Endothelial cell of umbilical vein (primary cell): ENCODE measurements around the gene DPYD. TPM values are rescaled to one million over a fixed set of nuclear protein-coding genes. Genes with fewer than 3 reads are reported as not detected.

ENCODE experiments used
- BruUV-seq: library from RNA; stranded (reverse); fragments of 400-500 nt; replicated peaks from 2 replicates; lab custom pipeline; 2021; lab: Mats Ljungman, UMichigan
- CTCF ChIA-PET: fragments of 300-600, 350-600 bp; sonication (Branson Sonifier 250); formaldehyde crosslinking; loops from one replicate; lab custom pipeline; 2021; ENCODE audit warnings: antibody characterized with exemption, inconsistent platforms; lab: Charles Lee
- POLR2A ChIA-PET: fragments of 300-600, 350-600 bp; sonication (Branson Sonifier 250); formaldehyde crosslinking; loops from one replicate; lab custom pipeline; 2021; ENCODE audit warnings: antibody characterized with exemption, inconsistent platforms; lab: Charles Lee
- DNase-seq: peaks from one replicate; pipeline ENCODE4 v3.0.0-alpha.2; 2011; ENCODE audit warnings: low read depth, low spot score
- FAIRE-seq: peaks from 2 replicates; lab custom pipeline; 2011; peaks lifted over from hg19 to GRCh38; lab: Jason Lieb, UNC
- H2AFZ ChIP-seq: 2 replicates; pipeline ENCODE4 v1.6.0; 2012; ENCODE audit warnings: low read depth, low read length, control low read depth, inconsistent platforms
- H3K27ac ChIP-seq: 2 replicates; pipeline ENCODE4 v1.5.1; 2011; ENCODE audit warnings: low read depth, mild to moderate bottlenecking, control low read depth, low read length, moderate library complexity; ENCODE audit not compliant: insufficient read depth
- H3K27me3 ChIP-seq, 2 experiments: 2 replicates each; pipeline versions ENCODE4 v1.6.0 to v1.6.1; 2011; ENCODE audit warnings: low read length in 2 of 2, mixed read lengths in 1 of 2; ENCODE audit not compliant: control insufficient read depth in 2 of 2, insufficient read depth in 2 of 2
- H3K36me3 ChIP-seq, 2 experiments: 2 replicates in 1 of 2; 3 replicates in 1 of 2; pipeline ENCODE4 v1.5.1; 2011; ENCODE audit warnings: low read length in 2 of 2, mild to moderate bottlenecking in 1 of 2, moderate library complexity in 1 of 2; ENCODE audit not compliant: control insufficient read depth in 2 of 2, insufficient read depth in 2 of 2; ENCODE audit errors: extremely low read depth in 1 of 2
- H3K4me1 ChIP-seq: 3 replicates; pipeline ENCODE4 v1.5.1; 2011; ENCODE audit warnings: mild to moderate bottlenecking, low read length; ENCODE audit not compliant: control insufficient read depth, insufficient read depth; ENCODE audit errors: extremely low read depth
- H3K4me2 ChIP-seq: 2 replicates; pipeline ENCODE4 v1.6.1; 2011; ENCODE audit warnings: low read length, control low read depth, mixed read lengths; ENCODE audit not compliant: insufficient read depth
- H3K4me3 ChIP-seq, 3 experiments: fragments of 200-600 bp in 1 of 3; sonication (generic), shearing (Covaris generic) in 1 of 3; replicated peaks in 1 of 3; 2 replicates each; pipeline ENCODE4 v1.5.1; 2011 to 2016; ENCODE audit warnings: control low read depth in 3 of 3, low read length in 3 of 3, mild to moderate bottlenecking in 2 of 3, inconsistent platforms in 1 of 3, low read depth in 1 of 3, moderate library complexity in 1 of 3; ENCODE audit not compliant: insufficient read depth in 1 of 3
- H3K79me2 ChIP-seq: 2 replicates; pipeline ENCODE4 v1.6.0; 2012; ENCODE audit warnings: low read length, inconsistent platforms; ENCODE audit not compliant: control insufficient read depth, insufficient read depth
- H3K9ac ChIP-seq: replicated peaks from 2 replicates; pipeline ENCODE3; 2011; ENCODE audit warnings: low read length, control low read depth; ENCODE audit not compliant: insufficient read depth; ENCODE audit errors: extremely low read depth
- H3K9me1 ChIP-seq: replicated peaks from 3 replicates; pipeline ENCODE4 v1.6.0; 2011; ENCODE audit warnings: mild to moderate bottlenecking, low read length; ENCODE audit not compliant: control insufficient read depth, insufficient read depth; ENCODE audit errors: extremely low read depth
- H3K9me3 ChIP-seq: replicated peaks from 2 replicates; pipeline ENCODE4 v1.5.1; 2012; ENCODE audit warnings: low read length, inconsistent platforms; ENCODE audit not compliant: control insufficient read depth, insufficient read depth
- H4K20me1 ChIP-seq: replicated peaks from 2 replicates; pipeline ENCODE3; 2011; ENCODE audit warnings: mild to moderate bottlenecking, low read length; ENCODE audit not compliant: control insufficient read depth, insufficient read depth; ENCODE audit errors: extremely low read depth
- EZH2 ChIP-seq: IDR thresholded peaks from 2 replicates; pipeline ENCODE4 v1.6.1; 2012; ENCODE audit warnings: borderline replicate concordance, low read depth, mild to moderate bottlenecking, moderate library complexity, low read length, inconsistent platforms; ENCODE audit not compliant: severe bottlenecking
- FOS ChIP-seq: IDR thresholded peaks from 2 replicates; pipeline ENCODE4 v1.6.1; 2011; ENCODE audit warnings: mild to moderate bottlenecking, low read length, moderate library complexity, borderline replicate concordance; ENCODE audit not compliant: insufficient read depth
- GATA2 ChIP-seq: IDR thresholded peaks from 2 replicates; pipeline ENCODE4 v1.7.0; 2011; ENCODE audit warnings: low read depth, mild to moderate bottlenecking, moderate library complexity, mixed read lengths, low read length; ENCODE audit not compliant: insufficient read length, insufficient read depth
- JUN ChIP-seq: IDR thresholded peaks from 2 replicates; pipeline ENCODE4 v1.6.1; 2011; ENCODE audit warnings: borderline replicate concordance, low read depth; ENCODE audit not compliant: insufficient read length, insufficient read depth
- MYC ChIP-seq: IDR thresholded peaks from one replicate; pipeline ENCODE4 v1.6.1; 2011; ENCODE audit warnings: mild to moderate bottlenecking, low read depth, low read length
- POLR2A ChIP-seq: IDR thresholded peaks from 2 replicates; pipeline ENCODE4 v1.6.1; 2012; ENCODE audit warnings: low read depth, mild to moderate bottlenecking, control low read depth, low read length
- POLR2AphosphoS5 ChIP-seq: IDR thresholded peaks from 2 replicates; pipeline ENCODE4 v1.6.1; 2012; ENCODE audit warnings: low read depth, mild to moderate bottlenecking, control low read depth, low read length, moderate library complexity; ENCODE audit not compliant: insufficient read depth
- dilution Hi-C: fragments of 300-500 bp; cut with MboI; formaldehyde crosslinking; loops from one replicate; pipeline ENCODE4 v1.15.0; 2019; ENCODE audit warnings: low sequenced_read_pairs; ENCODE audit not compliant: extremely low pct_ligation_motif_present
- intact Hi-C: fragments of 100-400 bp; cut with micrococcal nuclease; formaldehyde crosslinking; loops from one replicate; pipeline ENCODE4 v1.10.0; 2022
- polyA plus RNA-seq, 4 experiments: library from polyadenylated mRNA; depleted of rRNA in 3 of 4; stranded (reverse) in 3 of 4; unstranded in 1 of 4; fragments of >200 nt; gene quantifications; 2 replicates each; pipeline versions ENCODE4 v1.2.1 to v1.2.3, GENCODE V29; 2011 to 2012; ENCODE audit warnings: missing spikeins in 1 of 4
- total RNA-seq: library from RNA; stranded (reverse); gene quantifications from 2 replicates; pipeline ENCODE4 v1.2.3, GENCODE V29; 2021
- TF ChIP-seq, protein P1 (sequence below): IDR thresholded peaks from 2 replicates; pipeline ENCODE4 v1.6.1; 2011; ENCODE audit not compliant: insufficient read depth, insufficient read length
- TF ChIP-seq, protein P2 (sequence below), 2 donors: IDR thresholded peaks; 1 replicate in 1 of 2; 2 replicates in 1 of 2; pipeline ENCODE4 v1.5.1; 2011; ENCODE audit warnings: low read length in 2 of 2, mild to moderate bottlenecking in 2 of 2, moderate library complexity in 2 of 2, control low read depth in 1 of 2, inconsistent platforms in 1 of 2, low read depth in 1 of 2; ENCODE audit not compliant: insufficient read depth in 1 of 2; ENCODE audit errors: extremely low read depth in 1 of 2

Gene DPYD
- total and polyA plus RNA-seq, 2 donors (not counting 3 experiments of a cell fraction or from before 2014, with no cell fraction given): 4.6 to 15.1 TPM

DNA sequence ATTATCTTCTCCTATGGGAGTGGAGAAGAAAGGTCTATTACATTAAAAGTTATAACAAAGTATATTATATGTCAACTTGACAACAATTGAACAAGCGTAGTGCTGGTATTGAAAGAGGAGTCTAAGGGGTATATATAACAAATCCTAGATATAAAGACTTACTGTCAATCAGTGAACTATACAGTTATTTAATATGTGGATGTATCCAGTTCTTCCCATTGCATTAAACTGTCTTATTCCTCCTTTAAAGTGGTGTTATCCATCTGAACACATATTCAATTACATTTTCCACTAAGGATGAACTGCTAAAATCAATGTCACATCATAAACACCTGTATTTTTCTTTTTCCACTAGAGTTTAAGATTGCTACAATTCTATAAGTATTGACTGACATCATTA is 438.8 kb downstream of the DPYD start:
- Histone ChIP-seq H3K4me2 (no peak overlapping the region), H3K9me3 (no peaks in the 10 kb centered on the region), H2AFZ (no peak overlapping the region), H3K4me3 (no peak overlapping the region), H4K20me1 (no peaks in the 10 kb centered on the region), H3K79me2 (no peaks in the 10 kb centered on the region), H3K27me3 (no peaks in the 10 kb centered on the region), H3K27ac (no peak overlapping the region), H3K9ac (no peak overlapping the region), H3K4me1 (no peaks in the 10 kb centered on the region), H3K9me1 (no peaks in the 10 kb centered on the region), H3K36me3 (no peaks in the 10 kb centered on the region)
- ChIA-PET CTCF (no interaction called here), POLR2A (no interaction called here)
- no TSS peak for BruUV-seq
- intact Hi-C loops: no loop called here
- TF ChIP-seq EZH2: no peak
- no peak for TF ChIP-seq POLR2A
- TF ChIP-seq MYC: no peak
- TF ChIP-seq JUN: no peak
- no peak for TF ChIP-seq GATA2
- TF ChIP-seq, protein P1, sequence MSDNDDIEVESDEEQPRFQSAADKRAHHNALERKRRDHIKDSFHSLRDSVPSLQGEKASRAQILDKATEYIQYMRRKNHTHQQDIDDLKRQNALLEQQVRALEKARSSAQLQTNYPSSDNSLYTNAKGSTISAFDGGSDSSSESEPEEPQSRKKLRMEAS: no peak
- TF ChIP-seq FOS: no peak
- no peak for TF ChIP-seq POLR2AphosphoS5
- TF ChIP-seq, protein P2, sequence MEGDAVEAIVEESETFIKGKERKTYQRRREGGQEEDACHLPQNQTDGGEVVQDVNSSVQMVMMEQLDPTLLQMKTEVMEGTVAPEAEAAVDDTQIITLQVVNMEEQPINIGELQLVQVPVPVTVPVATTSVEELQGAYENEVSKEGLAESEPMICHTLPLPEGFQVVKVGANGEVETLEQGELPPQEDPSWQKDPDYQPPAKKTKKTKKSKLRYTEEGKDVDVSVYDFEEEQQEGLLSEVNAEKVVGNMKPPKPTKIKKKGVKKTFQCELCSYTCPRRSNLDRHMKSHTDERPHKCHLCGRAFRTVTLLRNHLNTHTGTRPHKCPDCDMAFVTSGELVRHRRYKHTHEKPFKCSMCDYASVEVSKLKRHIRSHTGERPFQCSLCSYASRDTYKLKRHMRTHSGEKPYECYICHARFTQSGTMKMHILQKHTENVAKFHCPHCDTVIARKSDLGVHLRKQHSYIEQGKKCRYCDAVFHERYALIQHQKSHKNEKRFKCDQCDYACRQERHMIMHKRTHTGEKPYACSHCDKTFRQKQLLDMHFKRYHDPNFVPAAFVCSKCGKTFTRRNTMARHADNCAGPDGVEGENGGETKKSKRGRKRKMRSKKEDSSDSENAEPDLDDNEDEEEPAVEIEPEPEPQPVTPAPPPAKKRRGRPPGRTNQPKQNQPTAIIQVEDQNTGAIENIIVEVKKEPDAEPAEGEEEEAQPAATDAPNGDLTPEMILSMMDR (IDR thresholded peaks at IDR 0.05; ENCODE audit: extremely low read depth in 1 of 2, insufficient read depth in 1 of 2, low read depth in 1 of 2, low read length in 2 of 2): no peak
- FAIRE-seq: no peak
- DNase-seq: no peak
- dilution Hi-C loops: no loop called here
